H1 (cell line): Measurements from ENCODE around the gene DDC. TPM values are rescaled to one million over a fixed set of nuclear protein-coding genes. Genes with fewer than 3 reads are reported as not detected.

Experiments
- CTCF ChIA-PET: fragments of 300-600 bp; sonication (Branson Sonifier 250); formaldehyde crosslinking; loops from one replicate; lab custom pipeline; 2021; ENCODE audit not compliant: partially characterized antibody; lab: Charles Lee
- POLR2A ChIA-PET: fragments of 300-600 bp; sonication (Branson Sonifier 250); formaldehyde crosslinking; loops from one replicate; lab custom pipeline; 2021; ENCODE audit warnings: inconsistent platforms; ENCODE audit not compliant: partially characterized antibody; lab: Charles Lee
- DNase-seq, 2 experiments: peaks; one replicate each; pipeline versions ENCODE4 v3.0.0 to v3.0.0-alpha.2; 2010 to 2022; ENCODE audit warnings: low spot score in 2 of 2, low read depth in 1 of 2, mixed read lengths in 1 of 2
- FAIRE-seq: peaks from 2 replicates; lab custom pipeline; 2011; peaks lifted over from hg19 to GRCh38; lab: Jason Lieb, UNC
- H2AFZ ChIP-seq: 2 replicates; pipeline ENCODE4 v1.8.1; 2012; ENCODE audit warnings: low read length, inconsistent platforms
- H2AK5ac ChIP-seq: 2 replicates; pipeline ENCODE4 v1.6.1; 2013; ENCODE audit warnings: low read depth, low read length
- H2BK120ac ChIP-seq: replicated peaks from 2 replicates; pipeline ENCODE3; 2013; ENCODE audit warnings: low read depth, low read length, inconsistent platforms
- H2BK12ac ChIP-seq: 2 replicates; pipeline ENCODE4 v1.6.1; 2013; ENCODE audit warnings: low read depth, low read length
- H2BK15ac ChIP-seq: 2 replicates; pipeline ENCODE4 v1.6.1; 2013; ENCODE audit warnings: low read length
- H2BK20ac ChIP-seq: 2 replicates; pipeline ENCODE4 v1.6.1; 2013; ENCODE audit warnings: low read length
- H2BK5ac ChIP-seq: 2 replicates; pipeline ENCODE4 v1.6.1; 2013; ENCODE audit warnings: low read depth, low read length
- H3K14ac ChIP-seq: 2 replicates; pipeline ENCODE4 v1.6.1; 2013; ENCODE audit warnings: inconsistent platforms; ENCODE audit not compliant: insufficient read length
- H3K18ac ChIP-seq: 2 replicates; pipeline ENCODE4 v1.6.1; 2013; ENCODE audit warnings: low read length; ENCODE audit errors: extremely low read depth
- H3K23ac ChIP-seq: 2 replicates; pipeline ENCODE4 v1.6.1; 2013; ENCODE audit warnings: inconsistent platforms; ENCODE audit not compliant: insufficient read length
- H3K23me2 ChIP-seq: 2 replicates; pipeline ENCODE4 v1.6.1; 2013; ENCODE audit warnings: low read depth, low read length
- H3K27ac ChIP-seq: 2 replicates; pipeline ENCODE4 v1.6.1; 2011; ENCODE audit warnings: low read depth, low read length, inconsistent platforms
- H3K27me3 ChIP-seq, 4 experiments: replicated peaks in 1 of 4; 1 replicate in 1 of 4; 2 replicates in 3 of 4; pipeline versions ENCODE4 v1.6.1 to v1.8.1; 2011 to 2013; ENCODE audit warnings: low read length in 3 of 4, mild to moderate bottlenecking in 3 of 4, inconsistent platforms in 2 of 4, mixed read lengths in 2 of 4, moderate library complexity in 1 of 4; ENCODE audit not compliant: control insufficient read depth in 3 of 4, insufficient read depth in 3 of 4; ENCODE audit errors: extremely low read depth in 1 of 4
- H3K36me3 ChIP-seq, 4 experiments: 2 replicates each; pipeline versions ENCODE4 v1.6.1 to v1.8.1; 2011 to 2013; ENCODE audit warnings: mild to moderate bottlenecking in 4 of 4, low read length in 3 of 4, moderate library complexity in 2 of 4, control low read depth in 1 of 4, inconsistent platforms in 1 of 4; ENCODE audit not compliant: insufficient read depth in 4 of 4, control insufficient read depth in 2 of 4
- H3K4ac ChIP-seq: replicated peaks from 2 replicates; pipeline ENCODE3; 2013; ENCODE audit warnings: low read length, low read depth, mixed read lengths, inconsistent platforms; ENCODE audit not compliant: insufficient read length
- H3K4me1 ChIP-seq, 4 experiments: replicated peaks in 1 of 4; 1 replicate in 1 of 4; 2 replicates in 3 of 4; pipeline versions ENCODE4 v1.6.1 to v1.8.1; 2011 to 2013; ENCODE audit warnings: low read length in 3 of 4, inconsistent platforms in 2 of 4, mixed read lengths in 1 of 4; ENCODE audit not compliant: insufficient read depth in 4 of 4, control insufficient read depth in 3 of 4
- H3K4me2 ChIP-seq, 2 experiments: 2 replicates each; pipeline versions ENCODE4 v1.6.1 to v1.8.1; 2011 to 2013; ENCODE audit warnings: low read depth in 2 of 2, low read length in 2 of 2, control low read depth in 1 of 2, inconsistent platforms in 1 of 2, mild to moderate bottlenecking in 1 of 2; ENCODE audit not compliant: insufficient read depth in 1 of 2
- H3K4me3 ChIP-seq, 4 experiments: fragments of 200-600, 300-600 bp in 1 of 4; sonication (generic), shearing (Covaris generic), sonication (Bioruptor Twin) in 1 of 4; 2 replicates each; pipeline versions ENCODE4 v1.5.1 to v1.8.1; 2011 to 2016; ENCODE audit warnings: low read length in 4 of 4, low read depth in 3 of 4, control low read depth in 2 of 4, inconsistent platforms in 2 of 4, mild to moderate bottlenecking in 2 of 4, mixed read lengths in 1 of 4, moderate library complexity in 1 of 4; ENCODE audit not compliant: insufficient read depth in 2 of 4; ENCODE audit errors: extremely low read depth in 1 of 4
- H3K56ac ChIP-seq: replicated peaks from 2 replicates; pipeline ENCODE3; 2013; ENCODE audit warnings: low read depth, mild to moderate bottlenecking, mixed read lengths, low read length, inconsistent platforms; ENCODE audit not compliant: insufficient read length
- H3K79me1 ChIP-seq: 2 replicates; pipeline ENCODE4 v1.6.1; 2013; ENCODE audit warnings: low read depth, low read length, control low read depth
- H3K79me2 ChIP-seq, 2 experiments: 2 replicates each; pipeline versions ENCODE4 v1.6.1 to v1.8.1; 2012 to 2013; ENCODE audit warnings: low read length in 2 of 2, mild to moderate bottlenecking in 2 of 2, inconsistent platforms in 1 of 2; ENCODE audit not compliant: insufficient read depth in 2 of 2, control insufficient read depth in 1 of 2
- H3K9ac ChIP-seq, 4 experiments: replicated peaks in 1 of 4; 1 replicate in 1 of 4; 2 replicates in 3 of 4; pipeline versions ENCODE4 v1.6.1 to v1.8.1; 2011 to 2013; ENCODE audit warnings: low read depth in 3 of 4, low read length in 3 of 4, control low read depth in 2 of 4, mild to moderate bottlenecking in 2 of 4, moderate library complexity in 2 of 4, inconsistent platforms in 1 of 4; ENCODE audit errors: extremely low read depth in 1 of 4
- H3K9me3 ChIP-seq, 2 experiments: 2 replicates each; pipeline versions ENCODE4 v1.6.1 to v1.8.1; 2012 to 2013; ENCODE audit warnings: mild to moderate bottlenecking in 2 of 2, moderate library complexity in 2 of 2, control low read depth in 1 of 2, inconsistent platforms in 1 of 2, low read depth in 1 of 2, low read length in 1 of 2, mixed read lengths in 1 of 2; ENCODE audit not compliant: insufficient read depth in 2 of 2
- H4K20me1 ChIP-seq, 2 experiments: replicated peaks in 1 of 2; 2 replicates each; pipeline versions ENCODE3 to v1.8.1; 2011 to 2013; ENCODE audit warnings: inconsistent platforms in 2 of 2, low read length in 2 of 2, mild to moderate bottlenecking in 1 of 2; ENCODE audit not compliant: insufficient read depth in 2 of 2, control insufficient read depth in 1 of 2
- H4K5ac ChIP-seq: 2 replicates; pipeline ENCODE4 v1.6.1; 2013; ENCODE audit warnings: low read length, low read depth, mixed read lengths, inconsistent platforms; ENCODE audit not compliant: insufficient read length
- H4K8ac ChIP-seq: 2 replicates; pipeline ENCODE4 v1.8.0; 2013; ENCODE audit warnings: mild to moderate bottlenecking, moderate library complexity, low read length, inconsistent platforms; ENCODE audit not compliant: insufficient read depth; ENCODE audit errors: extremely low read depth
- H4K91ac ChIP-seq: replicated peaks from 2 replicates; pipeline ENCODE3; 2013; ENCODE audit warnings: low read length, mixed read lengths, inconsistent platforms; ENCODE audit not compliant: insufficient read length
- BRCA1 ChIP-seq: IDR thresholded peaks from 2 replicates; pipeline ENCODE4 v1.6.1; 2012; ENCODE audit warnings: low read depth, low read length, improper control_type of control experiment
- CHD2 ChIP-seq: IDR thresholded peaks from 2 replicates; pipeline ENCODE4 v1.6.1; 2012; ENCODE audit warnings: low read length, improper control_type of control experiment
- CTBP2 ChIP-seq: IDR thresholded peaks from 2 replicates; pipeline ENCODE4 v1.7.0; 2011; ENCODE audit warnings: borderline replicate concordance, mild to moderate bottlenecking, moderate library complexity, mixed read lengths, low read length; ENCODE audit not compliant: insufficient read depth, insufficient read length
- HDAC2 ChIP-seq, 2 experiments: fragments of 300-600 bp in 1 of 2; sonication (generic) in 1 of 2; IDR thresholded peaks; 2 replicates each; pipeline ENCODE4 v1.6.1; 2011 to 2012; ENCODE audit warnings: low read depth in 2 of 2, low read length in 2 of 2, mild to moderate bottlenecking in 2 of 2, moderate library complexity in 2 of 2, borderline replicate concordance in 1 of 2, inconsistent platforms in 1 of 2
- JUND ChIP-seq: IDR thresholded peaks from 2 replicates; pipeline ENCODE4 v1.6.1; 2011; ENCODE audit warnings: mild to moderate bottlenecking, improper control_type of control experiment, low read length
- POLR2AphosphoS5 ChIP-seq: IDR thresholded peaks from 2 replicates; pipeline ENCODE4 v1.6.1; 2011; ENCODE audit warnings: low read depth, low read length
- POU5F1 ChIP-seq: IDR thresholded peaks from 2 replicates; pipeline ENCODE4 v1.6.1; 2011; ENCODE audit warnings: low read depth, mild to moderate bottlenecking, low read length, moderate library complexity
- RXRA ChIP-seq: IDR thresholded peaks from 2 replicates; pipeline ENCODE4 v1.6.1; 2011; ENCODE audit warnings: low read depth, mild to moderate bottlenecking, low read length, moderate library complexity; ENCODE audit not compliant: insufficient read depth
- SRF ChIP-seq: IDR thresholded peaks from 2 replicates; pipeline ENCODE4 v1.6.1; 2011; ENCODE audit warnings: mild to moderate bottlenecking, low read depth, low read length, moderate library complexity
- polyA plus RNA-seq, 7 experiments: library from polyadenylated mRNA; depleted of rRNA in 3 of 7; stranded (reverse) in 5 of 7; unstranded in 2 of 7; fragments of >200 nt in 5 of 7; fragments of 200-250 nt in 2 of 7; gene quantifications; 1 replicate in 5 of 7; 2 replicates in 1 of 7; 4 replicates in 1 of 7; pipeline versions ENCODE4 v1.2.1 to v1.2.3, GENCODE V29; 2011 to 2013; ENCODE audit warnings: missing spikeins in 2 of 7, mixed read lengths in 2 of 7
- total RNA-seq: library from RNA; stranded (reverse); fragmentation: NEBNext Ultra II Directional; extraction: Animal tissue kit (Norgen Biotek cat#: 25700); gene quantifications from 2 replicates; pipeline ENCODE4 v1.2.1, GENCODE V29; 2021

Gene DDC
- total and polyA plus RNA-seq, 2 of the 8 experiments (the other 6 are each of a cell fraction or from before 2014, with no cell fraction given) = 0.05 TPM; not detected in 1

GRCh38 chr7:50488379-50488778, 76.8 kb downstream of the DDC start:
- Histone ChIP-seq H2BK20ac (no peak overlapping the region), H3K56ac (no peak overlapping the region), H3K9me3 (peaks cover 7 to 15% of the 10 kb centered on the region in 2 experiments), H4K91ac (no peak overlapping the region), H3K14ac (no peak overlapping the region), H2AFZ (no peak overlapping the region), H4K5ac (no peak overlapping the region), H3K9ac (no peak overlapping the region), H4K8ac (no peak overlapping the region), H3K23ac (no peak overlapping the region), H3K36me3 (no peaks in the 10 kb centered on the region), H2BK120ac (no peak overlapping the region), H2AK5ac (no peak overlapping the region), H2BK12ac (no peak overlapping the region), H3K23me2 (no peaks in the 10 kb centered on the region), H3K4me1 (no peaks in the 10 kb centered on the region), H4K20me1 (no peaks in the 10 kb centered on the region), H3K79me2 (no peaks in the 10 kb centered on the region), H2BK15ac (no peak overlapping the region), H2BK5ac (no peak overlapping the region), H3K27ac (no peak overlapping the region), H3K4ac (no peak overlapping the region), H3K27me3 (no peaks in the 10 kb centered on the region), H3K18ac (no peak overlapping the region), H3K79me1 (no peaks in the 10 kb centered on the region), H3K4me2 (no peak overlapping the region), H3K4me3 (no peak overlapping the region)
- no peak for FAIRE-seq
- no peak for DNase-seq
- TF ChIP-seq SRF = no peak
- TF ChIP-seq POLR2AphosphoS5 = no peak
- TF ChIP-seq POU5F1 = no peak
- no peak for TF ChIP-seq JUND
- TF ChIP-seq CTBP2 = no peak
- no peak for TF ChIP-seq RXRA
- TF ChIP-seq CHD2 = no peak
- no peak for TF ChIP-seq BRCA1
- no peak for TF ChIP-seq HDAC2 (IDR thresholded peaks at IDR 0.05; ENCODE audit: borderline replicate concordance in 1 of 2, low read depth in 2 of 2, low read length in 2 of 2)
- POLR2A ChIA-PET = no interaction called here
- CTCF ChIA-PET = interaction anchor here (1.2 kb wide), 1 partner anchor 100 kb away, joined by 3 read pairs; no protein-coding TSS in a partner anchor
